Measurements from ENCODE around the gene ENKD1.
A peak's percentile ranks its signal among the peaks of the same experiment; 100 is the strongest.

Gene ENKD1, protein sequence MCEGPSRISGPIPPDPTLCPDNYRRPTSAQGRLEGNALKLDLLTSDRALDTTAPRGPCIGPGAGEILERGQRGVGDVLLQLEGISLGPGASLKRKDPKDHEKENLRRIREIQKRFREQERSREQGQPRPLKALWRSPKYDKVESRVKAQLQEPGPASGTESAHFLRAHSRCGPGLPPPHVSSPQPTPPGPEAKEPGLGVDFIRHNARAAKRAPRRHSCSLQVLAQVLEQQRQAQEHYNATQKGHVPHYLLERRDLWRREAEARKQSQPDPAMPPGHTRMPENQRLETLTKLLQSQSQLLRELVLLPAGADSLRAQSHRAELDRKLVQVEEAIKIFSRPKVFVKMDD

DNA sequence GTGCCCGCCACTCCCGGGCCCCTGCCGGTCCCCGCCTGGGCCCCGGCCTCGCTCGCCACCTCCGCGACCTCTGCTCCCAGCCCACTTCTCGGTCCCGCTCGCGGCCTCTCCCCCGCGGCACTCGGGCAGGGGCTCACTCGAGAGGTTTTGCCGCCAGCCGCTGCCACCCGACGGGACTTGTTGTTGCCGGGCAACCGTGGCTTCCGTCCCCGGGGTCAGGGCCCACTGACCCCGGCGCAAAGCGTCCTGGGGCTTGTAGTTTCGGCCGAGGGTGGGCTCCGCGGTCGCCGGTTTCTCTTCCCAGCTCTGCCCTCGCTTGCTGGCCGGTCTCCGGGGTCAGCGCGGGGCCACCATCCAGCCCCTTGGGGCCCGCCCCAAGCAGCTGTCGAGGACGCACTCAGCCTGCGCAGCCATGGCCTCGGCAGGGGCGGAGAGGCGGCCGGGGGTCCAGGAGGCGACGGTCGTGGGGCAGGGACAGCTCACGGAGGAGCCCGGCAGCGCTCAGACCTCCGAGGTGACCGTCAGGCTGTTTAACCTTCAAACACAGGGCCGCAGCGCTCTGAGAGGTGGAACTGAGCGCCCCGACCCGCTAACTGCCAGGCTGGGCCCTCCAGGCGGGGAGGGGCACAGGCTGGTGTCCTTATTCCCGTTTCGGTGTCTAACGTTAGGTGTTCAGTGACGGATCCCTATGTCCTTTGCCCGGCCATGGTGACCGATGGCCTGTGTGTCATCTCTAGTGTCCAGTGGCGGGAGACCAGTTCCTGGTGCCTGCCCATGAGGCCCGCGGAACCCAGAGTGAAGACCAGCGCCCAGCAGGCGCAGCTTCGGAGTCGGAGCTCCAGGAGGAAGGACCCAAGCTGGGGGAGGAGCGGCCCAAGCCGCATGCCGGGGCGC is at the start of gene ENKD1, which contains the start of gene C16orf86:
Gene ENKD1 (minus strand): TSS at position 192 of the 894 bp plus-strand sequence. CDS start 308 bp downstream, outside the sequence.
Gene C16orf86 (plus strand): TSS at position 256 of the 894 bp plus-strand sequence. CDS start 157 bp downstream, at position 413.
- no peak for DNase-seq (ENCODE audit: low read depth)
- TF ChIP-seq, protein P1, sequence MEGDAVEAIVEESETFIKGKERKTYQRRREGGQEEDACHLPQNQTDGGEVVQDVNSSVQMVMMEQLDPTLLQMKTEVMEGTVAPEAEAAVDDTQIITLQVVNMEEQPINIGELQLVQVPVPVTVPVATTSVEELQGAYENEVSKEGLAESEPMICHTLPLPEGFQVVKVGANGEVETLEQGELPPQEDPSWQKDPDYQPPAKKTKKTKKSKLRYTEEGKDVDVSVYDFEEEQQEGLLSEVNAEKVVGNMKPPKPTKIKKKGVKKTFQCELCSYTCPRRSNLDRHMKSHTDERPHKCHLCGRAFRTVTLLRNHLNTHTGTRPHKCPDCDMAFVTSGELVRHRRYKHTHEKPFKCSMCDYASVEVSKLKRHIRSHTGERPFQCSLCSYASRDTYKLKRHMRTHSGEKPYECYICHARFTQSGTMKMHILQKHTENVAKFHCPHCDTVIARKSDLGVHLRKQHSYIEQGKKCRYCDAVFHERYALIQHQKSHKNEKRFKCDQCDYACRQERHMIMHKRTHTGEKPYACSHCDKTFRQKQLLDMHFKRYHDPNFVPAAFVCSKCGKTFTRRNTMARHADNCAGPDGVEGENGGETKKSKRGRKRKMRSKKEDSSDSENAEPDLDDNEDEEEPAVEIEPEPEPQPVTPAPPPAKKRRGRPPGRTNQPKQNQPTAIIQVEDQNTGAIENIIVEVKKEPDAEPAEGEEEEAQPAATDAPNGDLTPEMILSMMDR (IDR thresholded peaks at IDR 0.05; ENCODE audit: low read depth, low read length, missing control alignments) = no peak

DNA sequence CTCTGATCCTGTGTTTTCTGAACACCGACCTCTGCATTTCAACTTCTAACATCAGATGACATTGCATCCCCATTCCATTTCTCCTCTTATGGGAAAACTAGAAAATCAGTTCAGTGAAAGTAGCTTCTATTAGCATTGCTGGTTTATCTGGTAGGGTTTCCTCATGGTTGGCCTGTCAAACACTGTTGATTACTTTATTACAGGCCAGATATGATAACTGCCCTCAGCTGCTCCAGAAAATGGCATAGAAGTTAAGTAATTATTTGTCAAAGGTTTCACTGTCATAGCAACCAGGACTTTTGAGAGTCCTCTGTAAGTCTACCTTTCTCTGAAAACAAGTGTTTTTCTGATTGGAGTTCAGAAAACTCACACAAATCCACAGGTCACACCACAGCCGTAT is 49.5 kb upstream of the ENKD1 start:
- TF ChIP-seq, protein P1 (IDR thresholded peaks at IDR 0.05; ENCODE audit: low read depth, low read length, missing control alignments) = no peak
- no peak overlapping the region for H3K4me3 ChIP-seq (ENCODE audit: low read depth, low read length)
- no peak for DNase-seq (ENCODE audit: low read depth)

More for the DNA sequence above, at the start of gene ENKD1, which contains the start of gene C16orf86:
- peak within 1 kb of the TSS; percentile 80 for H3K4me3 ChIP-seq (ENCODE audit: low read depth, low read length)

GRCh38 chr16:67714522-67714921 is 48.0 kb upstream of the ENKD1 start:
- TF ChIP-seq, protein P1 (IDR thresholded peaks at IDR 0.05; ENCODE audit: low read depth, low read length, missing control alignments) = no peak
- no peak for DNase-seq (ENCODE audit: low read depth)
- no peak overlapping the region for H3K4me3 ChIP-seq (ENCODE audit: low read depth, low read length)

GRCh38 chr16:67713647-67714273 is 47.2 kb upstream of the ENKD1 start:
- no peak for DNase-seq (ENCODE audit: low read depth)
- no peak overlapping the region for H3K4me3 ChIP-seq (ENCODE audit: low read depth, low read length)
- TF ChIP-seq, protein P1 (IDR thresholded peaks at IDR 0.05; ENCODE audit: low read depth, low read length, missing control alignments) = no peak

- TF ChIP-seq, protein P1 (IDR thresholded peaks at IDR 0.05; ENCODE audit: low read depth, low read length, missing control alignments) = no peak
- no peak overlapping the region for H3K4me3 ChIP-seq (ENCODE audit: low read depth, low read length)
- DNase-seq (ENCODE audit: low read depth) = no peak
These were observed 44.1 kb upstream of the ENKD1 start for GRCh38 chr16:67710607-67711006.

DNA sequence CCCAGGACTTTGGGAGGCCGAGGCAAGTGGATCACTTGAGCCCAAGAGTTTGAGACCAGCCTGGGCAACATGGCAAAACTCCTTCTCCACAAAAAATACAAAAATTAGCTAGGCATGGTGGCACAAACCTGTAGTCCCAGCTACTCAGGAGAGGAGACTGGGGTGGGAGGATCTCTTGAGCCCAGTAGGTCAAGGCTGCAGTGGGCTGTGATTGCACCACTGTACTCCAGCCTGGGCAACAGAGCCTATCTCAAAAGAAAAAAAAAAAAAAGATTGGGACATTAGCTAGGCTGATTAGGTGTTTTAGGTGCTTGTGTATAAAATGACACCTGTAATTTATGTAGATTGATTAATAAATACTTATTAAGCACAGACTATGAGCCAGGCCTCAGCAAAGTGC is 42.5 kb upstream of the ENKD1 start:
- no peak for DNase-seq (ENCODE audit: low read depth)
- TF ChIP-seq, protein P1 (IDR thresholded peaks at IDR 0.05; ENCODE audit: low read depth, low read length, missing control alignments) = no peak
- no peak overlapping the region for H3K4me3 ChIP-seq (ENCODE audit: low read depth, low read length)

Data from GM12864 (cell line).